Measurements from ENCODE around the gene FBRSL1.

DNA sequence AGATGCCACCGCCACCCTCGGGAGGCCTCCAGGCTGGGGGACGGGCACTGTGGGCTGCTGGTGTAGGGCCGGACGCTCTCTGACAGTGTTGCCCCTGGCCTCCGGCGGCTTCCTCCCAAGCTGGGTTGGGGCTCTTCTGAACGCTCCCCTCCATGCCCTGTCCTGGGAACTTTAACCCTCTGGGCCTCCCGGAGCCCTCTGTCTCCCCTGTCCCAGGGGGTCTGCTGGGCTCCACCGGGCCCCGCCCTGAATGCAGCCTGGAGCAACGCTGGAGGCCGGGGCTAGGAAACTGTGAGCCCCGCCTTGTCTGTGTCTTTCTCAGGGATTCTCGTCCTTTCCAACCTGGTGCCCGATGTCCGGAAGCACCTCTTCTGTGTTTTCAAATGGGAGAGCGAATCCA lies 45.7 kb upstream of the FBRSL1 start:
- TF ChIP-seq, protein P1, sequence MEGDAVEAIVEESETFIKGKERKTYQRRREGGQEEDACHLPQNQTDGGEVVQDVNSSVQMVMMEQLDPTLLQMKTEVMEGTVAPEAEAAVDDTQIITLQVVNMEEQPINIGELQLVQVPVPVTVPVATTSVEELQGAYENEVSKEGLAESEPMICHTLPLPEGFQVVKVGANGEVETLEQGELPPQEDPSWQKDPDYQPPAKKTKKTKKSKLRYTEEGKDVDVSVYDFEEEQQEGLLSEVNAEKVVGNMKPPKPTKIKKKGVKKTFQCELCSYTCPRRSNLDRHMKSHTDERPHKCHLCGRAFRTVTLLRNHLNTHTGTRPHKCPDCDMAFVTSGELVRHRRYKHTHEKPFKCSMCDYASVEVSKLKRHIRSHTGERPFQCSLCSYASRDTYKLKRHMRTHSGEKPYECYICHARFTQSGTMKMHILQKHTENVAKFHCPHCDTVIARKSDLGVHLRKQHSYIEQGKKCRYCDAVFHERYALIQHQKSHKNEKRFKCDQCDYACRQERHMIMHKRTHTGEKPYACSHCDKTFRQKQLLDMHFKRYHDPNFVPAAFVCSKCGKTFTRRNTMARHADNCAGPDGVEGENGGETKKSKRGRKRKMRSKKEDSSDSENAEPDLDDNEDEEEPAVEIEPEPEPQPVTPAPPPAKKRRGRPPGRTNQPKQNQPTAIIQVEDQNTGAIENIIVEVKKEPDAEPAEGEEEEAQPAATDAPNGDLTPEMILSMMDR (conservative IDR thresholded peaks at IDR 0.05 in 1 of 2, IDR thresholded peaks at IDR 0.05 in 1 of 2; ENCODE audit: extremely low read depth in 1 of 2, insufficient read depth in 1 of 2, low read depth in 1 of 2, low read length in 2 of 2) = no peak
- TF ChIP-seq EZH2 (IDR thresholded peaks at IDR 0.05; ENCODE audit: borderline replicate concordance, low read length) = no peak

Measured in mammary epithelial cell (primary cell).